ENCODE results near the gene RNF11. TPM values are rescaled to one million over a fixed set of nuclear protein-coding genes. Genes with fewer than 3 reads are reported as not detected.

RNF11 gene
- total and polyA plus RNA-seq, 2 of the 8 experiments (the other 6 are each of a cell fraction or from before 2014, with no cell fraction given): 49.6 to 54.2 TPM

DNA sequence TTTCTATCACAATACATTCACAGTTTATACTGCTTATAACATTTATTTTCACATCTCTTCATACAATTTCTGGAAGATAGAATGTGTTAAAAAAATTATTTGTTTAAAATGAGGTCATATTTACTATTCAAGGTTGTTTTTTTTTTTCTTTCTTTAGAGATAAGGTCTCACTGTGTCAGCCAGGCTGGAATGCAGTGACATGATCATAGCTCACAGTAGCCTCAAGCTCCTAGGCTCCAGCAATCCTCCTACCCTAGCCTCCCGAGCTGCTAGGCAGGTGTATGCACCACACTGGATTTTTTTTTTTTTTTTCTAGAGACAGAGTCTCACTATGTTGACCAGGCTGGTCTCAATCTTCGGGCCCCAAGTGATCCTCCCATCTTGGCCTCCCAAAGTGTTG, 19.0 kb upstream of the RNF11 start:
- H2BK12ac ChIP-seq (ENCODE audit: low read depth, low read length): no peak overlapping the region
- H3K9ac ChIP-seq (replicated peaks in 1 of 4; ENCODE audit: extremely low read depth in 1 of 4, low read depth in 3 of 4, low read length in 3 of 4): no peak overlapping the region
- H3K4me2 ChIP-seq (ENCODE audit: insufficient read depth in 1 of 2, low read depth in 2 of 2, low read length in 2 of 2): no peak overlapping the region
- H3K9me3 ChIP-seq (ENCODE audit: insufficient read depth in 2 of 2, low read depth in 1 of 2, low read length in 1 of 2): no peaks in the 10 kb centered on the region
- H3K27me3 ChIP-seq (replicated peaks in 1 of 4; ENCODE audit: control insufficient read depth in 3 of 4, extremely low read depth in 1 of 4, insufficient read depth in 3 of 4, low read length in 3 of 4): no peaks in the 10 kb centered on the region
- no peak overlapping the region for H2BK15ac ChIP-seq (ENCODE audit: low read length)
- no peak overlapping the region for H3K4ac ChIP-seq (replicated peaks; ENCODE audit: insufficient read length, low read depth, low read length)
- no peak overlapping the region for H2BK120ac ChIP-seq (replicated peaks; ENCODE audit: low read depth, low read length)
- H2AFZ ChIP-seq (ENCODE audit: low read length): no peak overlapping the region
- H2AK5ac ChIP-seq (ENCODE audit: low read depth, low read length): no peak overlapping the region
- DNase-seq (ENCODE audit: low read depth in 1 of 2, low spot score in 2 of 2) (no peak), FAIRE-seq (no peak)
- no peak overlapping the region for H3K18ac ChIP-seq (ENCODE audit: extremely low read depth, low read length)
- H3K56ac ChIP-seq (replicated peaks; ENCODE audit: insufficient read length, low read depth, low read length): no peak overlapping the region
- no peaks in the 10 kb centered on the region for H3K4me1 ChIP-seq (replicated peaks in 1 of 4; ENCODE audit: control insufficient read depth in 3 of 4, insufficient read depth in 4 of 4, low read length in 3 of 4)
- H2BK5ac ChIP-seq (ENCODE audit: low read depth, low read length): no peak overlapping the region
- POLR2A ChIA-PET (ENCODE audit: partially characterized antibody): interaction anchor here (0.6 to 1.0 kb wide), 3 partner anchors 21 to 295 kb away, joined by 3 read pairs; no protein-coding TSS in a partner anchor
- no peaks in the 10 kb centered on the region for H3K36me3 ChIP-seq (ENCODE audit: control insufficient read depth in 2 of 4, insufficient read depth in 4 of 4, low read length in 3 of 4)
- CTCF ChIA-PET (ENCODE audit: partially characterized antibody): interaction anchor here (0.6 to 1.1 kb wide), 4 partner anchors 21 to 109 kb away, joined by 3 to 5 read pairs (median 4); no protein-coding TSS in a partner anchor
- H3K4me3 ChIP-seq (ENCODE audit: extremely low read depth in 1 of 4, insufficient read depth in 2 of 4, low read depth in 3 of 4, low read length in 4 of 4): no peak overlapping the region
- no peak overlapping the region for H4K8ac ChIP-seq (ENCODE audit: extremely low read depth, insufficient read depth, low read length)
- TF ChIP-seq, protein P1, sequence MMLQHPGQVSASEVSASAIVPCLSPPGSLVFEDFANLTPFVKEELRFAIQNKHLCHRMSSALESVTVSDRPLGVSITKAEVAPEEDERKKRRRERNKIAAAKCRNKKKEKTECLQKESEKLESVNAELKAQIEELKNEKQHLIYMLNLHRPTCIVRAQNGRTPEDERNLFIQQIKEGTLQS (IDR thresholded peaks at IDR 0.05; ENCODE audit: insufficient read depth, low read depth, low read length): no peak
- TF ChIP-seq, protein P2, sequence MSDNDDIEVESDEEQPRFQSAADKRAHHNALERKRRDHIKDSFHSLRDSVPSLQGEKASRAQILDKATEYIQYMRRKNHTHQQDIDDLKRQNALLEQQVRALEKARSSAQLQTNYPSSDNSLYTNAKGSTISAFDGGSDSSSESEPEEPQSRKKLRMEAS (IDR thresholded peaks at IDR 0.05): no peak
- TF ChIP-seq, protein P3, sequence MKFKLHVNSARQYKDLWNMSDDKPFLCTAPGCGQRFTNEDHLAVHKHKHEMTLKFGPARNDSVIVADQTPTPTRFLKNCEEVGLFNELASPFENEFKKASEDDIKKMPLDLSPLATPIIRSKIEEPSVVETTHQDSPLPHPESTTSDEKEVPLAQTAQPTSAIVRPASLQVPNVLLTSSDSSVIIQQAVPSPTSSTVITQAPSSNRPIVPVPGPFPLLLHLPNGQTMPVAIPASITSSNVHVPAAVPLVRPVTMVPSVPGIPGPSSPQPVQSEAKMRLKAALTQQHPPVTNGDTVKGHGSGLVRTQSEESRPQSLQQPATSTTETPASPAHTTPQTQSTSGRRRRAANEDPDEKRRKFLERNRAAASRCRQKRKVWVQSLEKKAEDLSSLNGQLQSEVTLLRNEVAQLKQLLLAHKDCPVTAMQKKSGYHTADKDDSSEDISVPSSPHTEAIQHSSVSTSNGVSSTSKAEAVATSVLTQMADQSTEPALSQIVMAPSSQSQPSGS (IDR thresholded peaks at IDR 0.05; ENCODE audit: low read length): no peak
- TF ChIP-seq CBX8 (IDR thresholded peaks at IDR 0.05; ENCODE audit: borderline replicate concordance, low read depth, low read length): no peak
- no peak overlapping the region for H2BK20ac ChIP-seq (ENCODE audit: low read length)
- H3K79me2 ChIP-seq (ENCODE audit: control insufficient read depth in 1 of 2, insufficient read depth in 2 of 2, low read length in 2 of 2): no peaks in the 10 kb centered on the region
- no peak overlapping the region for H4K91ac ChIP-seq (replicated peaks; ENCODE audit: insufficient read length, low read length)
- H3K23me2 ChIP-seq (ENCODE audit: low read depth, low read length): no peaks in the 10 kb centered on the region
- WGBS, 2 experiments (ENCODE audit: extremely low coverage in 1 of 2, insufficient coverage in 1 of 2, insufficient read length in 1 of 2, insufficient replicate concordance in 2 of 2, low coverage in 1 of 2, low lambda C conversion rate in 2 of 2, missing lambda C conversion rate in 1 of 2): 94% methylated on average over 2 of the region's 2 CpGs; no CpG with 5 or more reads in 1 of the 2 experiments
- no peaks in the 10 kb centered on the region for H4K20me1 ChIP-seq (replicated peaks in 1 of 2; ENCODE audit: control insufficient read depth in 1 of 2, insufficient read depth in 2 of 2, low read length in 2 of 2)
- H3K27ac ChIP-seq (ENCODE audit: low read depth, low read length): no peak overlapping the region
- H3K79me1 ChIP-seq (ENCODE audit: low read depth, low read length): no peaks in the 10 kb centered on the region
- H3K14ac ChIP-seq (ENCODE audit: insufficient read length): no peak overlapping the region
- no peak overlapping the region for H3K23ac ChIP-seq (ENCODE audit: insufficient read length)
- H4K5ac ChIP-seq (ENCODE audit: insufficient read length, low read depth, low read length): no peak overlapping the region
